Thyroid gland (tissue), 4 donors: ENCODE results near the gene PIK3R5.

Experiments used
- POLR2A ChIP-seq, 2 donors: fragments of 450-650 bp; IDR thresholded peaks; one replicate each; pipeline ENCODE4 v1.6.1; 2017; ENCODE audit warnings: antibody characterized with exemption in 2 of 2, mild to moderate bottlenecking in 2 of 2, moderate library complexity in 1 of 2
- TF ChIP-seq, protein P1 (sequence below), 6 experiments: fragments of 200-600 bp in 3 of 6; fragments of 450-650 bp in 3 of 6; sonication (generic) in 3 of 6; IDR thresholded peaks; one replicate each; pipeline ENCODE4 v1.5.1; 2016 to 2019; ENCODE audit warnings: antibody characterized with exemption in 6 of 6, mild to moderate bottlenecking in 2 of 6, inconsistent platforms in 1 of 6, moderate library complexity in 1 of 6

- TF ChIP-seq, protein P1, sequence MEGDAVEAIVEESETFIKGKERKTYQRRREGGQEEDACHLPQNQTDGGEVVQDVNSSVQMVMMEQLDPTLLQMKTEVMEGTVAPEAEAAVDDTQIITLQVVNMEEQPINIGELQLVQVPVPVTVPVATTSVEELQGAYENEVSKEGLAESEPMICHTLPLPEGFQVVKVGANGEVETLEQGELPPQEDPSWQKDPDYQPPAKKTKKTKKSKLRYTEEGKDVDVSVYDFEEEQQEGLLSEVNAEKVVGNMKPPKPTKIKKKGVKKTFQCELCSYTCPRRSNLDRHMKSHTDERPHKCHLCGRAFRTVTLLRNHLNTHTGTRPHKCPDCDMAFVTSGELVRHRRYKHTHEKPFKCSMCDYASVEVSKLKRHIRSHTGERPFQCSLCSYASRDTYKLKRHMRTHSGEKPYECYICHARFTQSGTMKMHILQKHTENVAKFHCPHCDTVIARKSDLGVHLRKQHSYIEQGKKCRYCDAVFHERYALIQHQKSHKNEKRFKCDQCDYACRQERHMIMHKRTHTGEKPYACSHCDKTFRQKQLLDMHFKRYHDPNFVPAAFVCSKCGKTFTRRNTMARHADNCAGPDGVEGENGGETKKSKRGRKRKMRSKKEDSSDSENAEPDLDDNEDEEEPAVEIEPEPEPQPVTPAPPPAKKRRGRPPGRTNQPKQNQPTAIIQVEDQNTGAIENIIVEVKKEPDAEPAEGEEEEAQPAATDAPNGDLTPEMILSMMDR (IDR thresholded peaks at IDR 0.05): no peak
- TF ChIP-seq POLR2A (IDR thresholded peaks at IDR 0.05): no peak
Observed at GRCh38 chr17:9009737-9010136, 44.2 kb upstream of the PIK3R5 start.
